ENCODE data around the gene FMN2. TPM values are rescaled to one million over a fixed set of nuclear protein-coding genes. Genes with fewer than 3 reads are reported as not detected.

Gene FMN2
- total RNA-seq, 1 donor from 2014 or later, result 3.5 TPM

DNA sequence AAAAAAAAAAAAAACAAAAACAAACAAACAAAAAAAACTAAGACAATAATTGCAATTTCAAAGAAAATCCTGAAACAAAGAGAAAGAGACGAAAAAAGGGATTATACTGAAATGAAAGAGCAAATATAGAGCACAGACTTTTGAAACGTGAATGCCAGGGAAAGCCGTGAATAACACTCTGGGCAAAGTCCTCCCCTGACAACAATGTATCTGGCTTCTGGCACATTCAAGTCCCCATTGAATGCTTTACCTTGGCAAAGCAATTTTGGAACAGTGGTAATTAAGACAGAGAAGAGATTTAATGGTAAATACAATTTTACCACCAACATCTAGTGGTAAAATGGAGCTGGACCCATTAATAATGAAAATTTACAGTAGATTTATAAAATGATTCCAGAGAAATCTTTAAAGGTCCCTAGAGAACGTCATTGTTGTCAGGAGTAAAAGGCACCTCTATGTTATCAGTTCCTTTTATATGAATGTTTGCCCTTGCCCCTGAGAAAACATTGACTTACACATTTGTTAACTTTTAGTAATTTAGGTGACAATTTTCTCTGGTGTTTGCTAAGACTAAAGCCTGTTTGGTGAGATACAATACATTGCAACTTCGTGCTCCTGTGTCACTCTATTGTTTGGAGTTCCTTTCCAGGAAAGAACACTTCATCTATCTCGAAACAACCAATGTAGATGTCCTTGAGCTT, 430.6 kb downstream of the FMN2 start:
- no peak overlapping the region for H3K27ac Mint-ChIP-seq (ENCODE audit: unreplicated experiment)
- no peaks in the 10 kb centered on the region for H3K36me3 Mint-ChIP-seq (ENCODE audit: low read depth)
- peaks cover 8% of the 10 kb centered on the region for H3K27me3 Mint-ChIP-seq (ENCODE audit: low read depth)
- no peak overlapping the region for H3K4me3 Mint-ChIP-seq (ENCODE audit: unreplicated experiment)
- H3K9me3 Mint-ChIP-seq (ENCODE audit: low read depth), result no peaks in the 10 kb centered on the region
- no peak for DNase-seq (ENCODE audit: low spot score)
- TF ChIP-seq, protein P1, sequence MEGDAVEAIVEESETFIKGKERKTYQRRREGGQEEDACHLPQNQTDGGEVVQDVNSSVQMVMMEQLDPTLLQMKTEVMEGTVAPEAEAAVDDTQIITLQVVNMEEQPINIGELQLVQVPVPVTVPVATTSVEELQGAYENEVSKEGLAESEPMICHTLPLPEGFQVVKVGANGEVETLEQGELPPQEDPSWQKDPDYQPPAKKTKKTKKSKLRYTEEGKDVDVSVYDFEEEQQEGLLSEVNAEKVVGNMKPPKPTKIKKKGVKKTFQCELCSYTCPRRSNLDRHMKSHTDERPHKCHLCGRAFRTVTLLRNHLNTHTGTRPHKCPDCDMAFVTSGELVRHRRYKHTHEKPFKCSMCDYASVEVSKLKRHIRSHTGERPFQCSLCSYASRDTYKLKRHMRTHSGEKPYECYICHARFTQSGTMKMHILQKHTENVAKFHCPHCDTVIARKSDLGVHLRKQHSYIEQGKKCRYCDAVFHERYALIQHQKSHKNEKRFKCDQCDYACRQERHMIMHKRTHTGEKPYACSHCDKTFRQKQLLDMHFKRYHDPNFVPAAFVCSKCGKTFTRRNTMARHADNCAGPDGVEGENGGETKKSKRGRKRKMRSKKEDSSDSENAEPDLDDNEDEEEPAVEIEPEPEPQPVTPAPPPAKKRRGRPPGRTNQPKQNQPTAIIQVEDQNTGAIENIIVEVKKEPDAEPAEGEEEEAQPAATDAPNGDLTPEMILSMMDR (IDR thresholded peaks at IDR 0.05), result no peak
- peaks cover 5% of the 10 kb centered on the region for H3K4me1 Mint-ChIP-seq (ENCODE audit: low read depth)

- Mint-ChIP-seq H3K4me3 (ENCODE audit: unreplicated experiment) (no peak overlapping the region), H3K36me3 (ENCODE audit: low read depth) (no peaks in the 10 kb centered on the region), H3K4me1 (ENCODE audit: low read depth) (peaks cover 5% of the 10 kb centered on the region), H3K27me3 (ENCODE audit: low read depth) (peaks cover 5% of the 10 kb centered on the region), H3K27ac (ENCODE audit: unreplicated experiment) (no peak overlapping the region), H3K9me3 (ENCODE audit: low read depth) (no peaks in the 10 kb centered on the region)
- TF ChIP-seq, protein P1 (IDR thresholded peaks at IDR 0.05), result no peak
- DNase-seq (ENCODE audit: low spot score), result no peak
Observed at GRCh38 chr1:240524356-240525069, 432.8 kb downstream of the FMN2 start.
